ENCODE results near the gene TCL1A.
A peak's percentile ranks its signal among the peaks of the same experiment; 100 is the strongest.
"Not testable (repeated sequence)": the region's sequence is repeated elsewhere in the genome, so short reads cannot be mapped to it uniquely, and the experiment has no call there.

TCL1A gene

GRCh38 chr14:95713596-95714371 lies at the start of gene TCL1A:
Gene TCL1A (minus strand): TSS chr14:95714125. CDS start chr14:95714066, 59 bp downstream.
- DNase-seq: no peak

DNA sequence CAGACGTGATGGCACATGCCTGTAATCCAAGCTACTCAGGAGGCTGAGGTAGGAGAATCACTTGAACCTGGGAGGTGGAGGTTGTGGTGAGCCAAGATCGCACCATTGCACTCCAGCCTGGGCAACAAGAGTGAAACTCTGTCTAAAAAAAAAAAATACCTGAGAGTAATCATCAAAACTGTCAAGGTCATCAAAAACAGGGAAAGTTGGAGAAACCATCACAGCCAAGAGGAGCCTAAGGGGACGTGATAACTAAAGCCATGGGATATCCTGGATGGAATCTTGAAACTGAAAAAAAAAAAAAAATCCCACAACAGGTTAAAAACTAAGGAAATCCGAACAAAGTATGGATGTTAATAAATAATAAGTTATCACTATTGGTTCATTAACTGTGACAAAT lies 49.1 kb upstream of the TCL1A start:
- not testable (repeated sequence) for DNase-seq

DNA sequence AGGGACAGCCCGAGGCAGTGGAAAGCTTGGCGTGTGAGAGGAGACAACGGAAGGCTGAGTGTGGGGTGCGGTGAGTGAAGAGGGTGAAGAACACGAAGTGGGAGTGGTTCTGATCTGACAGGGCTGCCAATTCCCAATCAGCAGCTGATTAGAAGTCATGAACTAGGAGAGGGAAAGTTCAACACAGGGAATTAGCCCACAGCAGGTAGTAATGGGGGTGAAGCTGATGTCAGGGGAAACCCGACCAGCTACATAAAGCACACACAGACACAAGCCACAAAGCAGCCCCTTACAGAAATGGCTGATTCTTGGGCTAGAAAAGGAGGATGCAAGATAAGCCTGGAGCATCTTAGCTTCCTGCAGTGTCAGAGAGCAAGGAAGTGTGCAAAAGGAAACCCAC lies 47.5 kb upstream of the TCL1A start:
- DNase-seq: no peak

- no peak for DNase-seq
Observed at GRCh38 chr14:95760596-95760995, 46.7 kb upstream of the TCL1A start.

GRCh38 chr14:95759941-95760340 lies 46.0 kb upstream of the TCL1A start:
- DNase-seq: no peak

DNA sequence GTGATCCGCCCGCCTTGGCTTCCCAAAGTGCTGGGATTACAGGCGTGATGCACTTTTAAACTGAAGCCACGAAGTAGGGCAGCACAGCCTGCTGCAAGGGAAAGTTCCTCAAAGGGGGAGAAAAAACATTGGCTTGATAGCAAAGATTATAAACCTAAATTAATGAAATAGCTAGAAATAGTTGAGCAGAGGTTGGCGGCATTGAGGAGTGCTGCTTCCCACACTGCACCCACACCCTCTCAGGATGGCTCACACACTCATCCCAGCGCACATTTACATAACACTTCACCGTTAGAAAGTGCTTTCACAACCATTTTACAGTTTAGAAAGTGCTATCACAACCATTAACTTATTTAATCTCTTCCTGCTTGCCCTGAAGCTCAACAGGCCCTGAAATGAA lies 44.4 kb upstream of the TCL1A start:
- no peak for DNase-seq

DNA sequence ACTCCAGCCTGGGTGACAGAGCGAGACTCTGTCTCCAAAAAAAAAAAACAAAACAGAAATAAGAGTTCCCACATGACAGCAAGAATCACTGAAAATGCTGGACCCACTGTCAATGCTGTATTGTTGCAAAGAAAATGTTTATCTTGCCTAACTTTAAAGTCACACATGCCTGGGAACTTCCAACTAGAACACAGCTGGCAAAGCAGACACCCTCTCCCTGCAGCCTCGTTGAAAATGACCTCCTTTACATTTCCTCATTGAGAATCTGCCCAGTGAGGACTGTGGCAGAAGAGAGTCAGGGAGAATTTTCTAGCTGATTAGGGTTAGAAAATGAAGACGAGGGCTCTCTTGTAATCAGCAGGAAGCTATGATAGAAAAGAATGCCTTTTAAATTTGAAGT lies 42.8 kb upstream of the TCL1A start:
- DNase-seq: no peak

DNA sequence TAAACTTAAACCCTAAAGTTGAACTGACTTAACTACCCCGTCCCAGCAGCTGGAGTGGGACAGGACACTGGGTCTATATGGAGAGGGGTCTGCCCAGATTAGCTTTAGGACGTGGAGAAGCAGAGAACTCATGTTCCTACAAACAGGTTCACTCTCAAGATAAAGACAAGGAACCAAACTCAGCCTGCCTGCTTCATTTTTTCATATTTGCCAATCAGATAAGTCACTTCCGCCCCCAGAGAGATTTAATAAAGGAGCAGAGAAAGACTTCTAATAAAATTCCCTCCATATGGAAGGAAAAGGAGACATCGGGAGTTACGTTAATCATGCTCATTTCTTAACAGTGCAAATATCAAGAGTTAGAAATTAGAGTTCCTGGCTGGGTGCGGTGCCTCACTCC lies 42.2 kb upstream of the TCL1A start:
- DNase-seq: no peak

DNA sequence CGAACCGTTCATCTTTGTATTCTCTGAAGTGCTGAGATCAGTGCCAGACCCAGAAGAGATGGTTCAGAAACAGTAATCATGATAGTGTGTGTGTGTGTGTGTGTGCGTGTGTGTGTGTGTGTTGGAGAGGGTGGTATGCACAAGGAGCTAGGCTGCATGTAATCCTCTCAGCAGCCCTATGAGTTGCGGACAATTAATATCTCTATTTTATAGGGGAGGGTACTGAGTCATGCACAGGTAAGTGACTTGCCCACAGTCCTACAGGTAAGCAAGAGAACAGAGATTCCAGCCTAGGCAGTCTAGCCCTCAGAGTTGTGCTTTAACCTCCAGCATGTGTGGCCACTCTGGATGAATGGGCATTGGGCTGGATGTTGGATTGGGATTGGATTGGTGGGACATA lies 27.9 kb upstream of the TCL1A start:
- DNase-seq: no peak

DNA sequence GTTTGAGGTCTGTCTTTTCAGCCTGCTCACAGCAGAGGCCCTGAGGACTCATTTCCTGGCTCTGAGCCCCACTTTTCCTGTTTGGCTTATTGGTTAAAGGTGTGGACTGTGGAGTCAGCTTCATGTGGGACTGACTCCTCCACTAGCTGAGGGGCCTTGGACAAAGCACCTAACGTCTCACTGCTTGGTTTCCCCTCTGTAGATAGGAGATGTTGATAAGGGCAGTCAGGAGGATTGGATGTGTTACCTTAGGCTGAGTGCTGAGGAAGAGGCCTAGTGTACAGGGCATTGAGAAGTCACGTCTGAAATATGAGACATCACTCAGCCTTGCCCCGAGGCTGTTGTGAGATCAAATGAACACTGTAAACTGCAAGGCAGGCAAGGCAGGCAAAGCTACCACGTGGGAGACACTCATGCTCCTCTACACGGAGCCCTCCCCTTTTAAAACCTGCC lies 27.1 kb upstream of the TCL1A start:
- DNase-seq: peak; percentile 82

DNA sequence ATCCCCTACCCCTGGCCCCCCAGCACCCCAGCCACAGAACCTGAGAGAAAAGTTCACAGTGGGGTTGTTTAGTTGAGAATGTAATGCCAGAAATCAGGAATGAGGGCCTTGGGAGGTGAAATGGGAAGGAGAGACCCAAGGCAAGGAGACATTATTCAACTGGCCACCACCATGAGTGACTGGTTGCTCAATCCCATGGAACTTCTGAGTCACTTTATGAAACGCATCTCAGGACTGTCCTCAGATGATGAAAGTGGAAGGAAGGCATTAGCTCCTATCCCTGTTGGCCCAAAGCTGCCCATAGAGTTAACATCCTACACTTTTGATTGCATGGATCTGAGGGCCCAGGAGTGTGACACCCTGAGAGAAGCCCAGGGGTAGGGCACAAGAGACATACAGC lies 25.4 kb upstream of the TCL1A start:
- DNase-seq: no peak

DNA sequence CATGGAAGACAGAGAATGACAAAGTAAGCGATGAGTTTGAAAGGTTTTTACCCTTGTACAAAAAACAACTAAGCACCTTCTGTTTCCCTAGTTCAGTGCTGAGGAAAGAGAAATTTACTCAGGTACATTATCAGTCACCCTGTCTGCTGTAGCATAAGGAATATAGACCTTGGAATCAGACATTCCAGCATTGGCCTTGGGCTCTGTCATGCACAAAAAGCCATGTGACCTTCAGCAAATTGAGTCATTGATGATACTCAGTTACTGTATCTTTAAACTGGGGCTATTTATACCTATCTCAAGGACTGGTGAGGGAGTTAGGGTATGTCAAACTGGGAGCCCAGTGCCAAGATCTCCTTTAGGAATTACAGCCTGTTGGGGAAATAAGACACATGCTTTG lies 19.3 kb upstream of the TCL1A start:
- no peak for DNase-seq

DNA sequence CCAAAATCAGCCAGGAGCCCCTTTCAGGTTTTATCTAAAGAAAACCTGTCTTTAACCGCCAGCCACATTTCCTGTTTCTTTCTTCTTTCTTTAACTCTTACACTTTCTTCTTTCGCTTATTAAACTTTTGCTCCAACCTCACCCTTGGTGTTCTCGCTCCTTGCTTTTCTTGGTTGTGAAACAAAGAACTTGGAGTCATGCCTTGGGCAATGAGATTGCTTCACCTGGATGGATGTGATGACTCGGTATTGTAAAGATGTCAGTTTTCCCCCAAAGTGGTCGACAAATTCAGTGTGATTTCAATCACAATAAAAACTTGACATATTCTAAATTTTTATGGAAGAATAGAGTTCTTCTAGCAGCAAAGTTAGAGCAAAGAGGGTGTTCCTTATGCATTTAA lies 16.2 kb upstream of the TCL1A start:
- no peak for DNase-seq

DNA sequence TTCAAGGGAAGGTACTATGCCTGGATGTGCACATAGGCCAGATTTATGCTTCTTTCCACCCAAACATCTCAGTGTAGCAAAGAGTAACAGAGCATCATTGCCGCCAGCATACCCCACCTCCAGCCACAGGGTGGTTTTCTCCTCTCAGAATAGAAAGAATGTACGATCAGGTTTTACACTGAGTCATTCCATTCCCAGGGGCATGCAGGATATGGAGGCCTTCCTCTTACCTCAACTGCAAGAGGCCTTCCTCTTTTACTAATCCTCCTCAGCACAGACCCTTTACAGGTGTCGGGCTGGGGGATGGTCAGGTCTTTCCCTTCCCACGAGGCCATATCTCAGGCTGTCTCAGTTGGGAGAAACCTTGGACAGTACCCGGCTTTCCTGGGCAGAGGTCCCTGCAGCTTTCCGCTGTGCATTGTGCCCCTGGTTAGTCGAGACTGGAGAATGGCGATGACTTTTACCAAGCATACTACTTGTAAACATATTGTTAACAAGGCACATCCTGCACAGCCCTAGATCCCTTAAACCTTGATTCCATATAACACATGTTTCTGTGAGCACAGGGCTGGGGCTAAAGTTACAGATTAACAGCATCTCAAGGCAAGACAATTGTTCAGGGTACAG lies 15.6 kb upstream of the TCL1A start:
- not testable (repeated sequence) for DNase-seq

DNA sequence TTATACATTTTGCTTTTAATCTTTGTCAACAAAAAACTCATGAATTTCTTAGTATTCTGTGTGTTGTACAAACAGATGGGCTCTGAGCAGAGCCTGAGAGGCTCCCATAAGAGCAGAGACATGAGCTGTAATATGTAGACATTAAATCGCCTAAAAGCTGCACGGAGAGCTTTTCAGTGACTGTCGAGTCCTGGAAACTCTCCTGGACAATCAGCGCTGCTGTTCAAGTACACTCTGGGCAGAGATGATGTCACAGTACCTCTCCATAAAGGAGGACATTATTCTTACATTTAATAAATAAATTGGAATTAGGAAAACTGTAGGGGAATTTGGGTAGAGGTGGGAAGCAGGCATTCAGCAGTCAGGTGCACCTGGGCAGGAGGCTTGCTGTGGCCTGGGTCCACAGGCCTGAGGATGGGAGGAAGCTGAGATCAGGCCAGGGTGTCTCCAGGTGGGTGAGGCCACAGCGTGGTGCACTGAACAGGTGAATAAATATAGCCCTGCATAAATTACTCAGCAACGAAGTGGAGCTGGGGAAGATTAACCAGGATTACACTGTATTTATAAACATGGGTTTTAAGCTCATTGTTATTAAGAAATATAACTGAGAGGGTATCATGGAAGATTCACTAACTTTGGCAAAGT lies 13.3 kb upstream of the TCL1A start:
- no peak for DNase-seq

GRCh38 chr14:95725685-95726336 lies 11.9 kb upstream of the TCL1A start:
- no peak for DNase-seq

DNA sequence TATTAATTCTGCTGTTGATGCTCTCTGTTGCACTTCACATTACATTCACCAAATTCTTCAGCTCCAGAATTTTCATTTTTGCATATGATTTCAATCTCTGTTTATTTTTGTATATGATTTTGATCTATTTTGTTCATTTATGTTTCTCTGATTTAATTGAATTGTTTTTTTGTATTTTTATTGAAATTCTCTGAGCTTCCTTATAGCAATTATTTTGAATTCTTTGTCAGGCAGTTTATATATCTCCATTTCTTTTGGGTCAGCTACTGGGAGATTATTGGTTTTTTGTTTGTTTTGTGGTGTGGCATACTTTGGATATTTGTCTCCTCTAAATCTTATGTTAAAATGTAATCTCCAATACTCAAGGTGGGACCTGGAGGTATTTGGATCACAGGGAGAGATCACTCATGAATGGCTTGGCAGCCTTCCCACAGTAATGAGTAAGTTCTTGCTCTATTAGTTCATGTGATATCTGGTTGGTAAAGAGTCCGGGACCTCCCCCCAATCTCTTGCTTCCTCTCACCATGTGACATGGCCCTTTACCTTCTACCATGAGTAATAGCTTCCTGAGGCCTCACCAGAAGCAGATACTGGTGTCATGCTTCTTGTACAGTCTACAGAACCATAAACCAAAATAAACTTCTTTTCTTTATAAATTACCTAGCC lies 8.7 kb upstream of the TCL1A start:
- DNase-seq: no peak

- DNase-seq: no peak
Observed at GRCh38 chr14:95712398-95712797, 1.5 kb downstream of the TCL1A start.

- no peak for DNase-seq
Observed at GRCh38 chr14:95711476-95712176, 2.3 kb downstream of the TCL1A start.

DNA sequence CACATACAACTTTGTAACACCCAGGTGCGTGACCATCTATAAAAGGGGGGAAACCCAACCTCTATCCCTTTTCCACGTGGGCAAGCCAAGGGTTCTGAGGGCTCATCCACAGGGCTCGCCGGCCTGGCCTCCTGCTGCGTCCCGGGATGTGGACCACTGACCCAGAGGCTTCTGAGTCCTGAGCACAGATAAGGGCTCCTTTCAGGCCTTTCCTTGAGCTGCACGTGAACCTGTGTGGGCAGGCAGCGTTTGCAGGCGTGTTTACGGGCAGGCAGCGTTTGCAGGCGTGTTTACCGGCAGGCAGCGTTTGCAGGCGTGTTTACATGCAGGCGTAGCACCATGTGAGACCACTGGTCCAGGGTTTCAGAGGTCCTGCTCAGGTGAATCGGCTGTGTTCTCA lies 3.8 kb downstream of the TCL1A start:
- no peak for DNase-seq

GRCh38 chr14:95707327-95707726 lies 6.6 kb downstream of the TCL1A start:
- no peak for DNase-seq

GRCh38 chr14:95705518-95705917 lies 8.4 kb downstream of the TCL1A start:
- DNase-seq: no peak

Measured in NCI-H1436 treated with DMSO at 0.1 percent for 48 hours (cell line).